ENCODE measurements around the gene ATOH8.

DNA sequence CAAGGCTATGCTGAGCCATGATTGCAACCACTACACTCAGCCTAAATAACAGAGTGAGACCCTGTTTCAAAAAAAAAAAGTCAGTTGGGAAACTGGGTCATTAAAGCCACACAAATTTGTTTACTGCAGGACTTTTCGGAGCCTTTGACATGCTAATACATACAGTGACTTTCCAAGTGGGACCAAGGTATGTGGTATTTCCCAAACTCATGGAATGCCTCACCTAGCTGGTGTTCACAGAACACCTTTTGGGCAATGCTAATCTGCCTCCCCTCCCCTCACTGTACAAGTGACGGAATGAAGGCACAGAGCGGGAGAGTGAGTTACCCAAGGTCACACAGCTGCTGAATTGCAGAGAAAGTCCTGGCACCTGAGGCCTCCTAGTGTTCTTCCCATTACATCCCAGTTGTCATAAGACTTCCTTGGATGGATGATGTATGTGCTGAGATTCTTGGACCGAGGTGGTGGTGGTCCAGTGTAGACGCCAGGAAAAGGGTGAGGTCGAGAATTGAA, 30.7 kb downstream of the ATOH8 start:
- no peak for TF ChIP-seq CTCF (IDR thresholded peaks at IDR 0.05)
- TF ChIP-seq EZH2 (IDR thresholded peaks at IDR 0.05; ENCODE audit: borderline replicate concordance, insufficient read depth, low read depth, low read length, poor library complexity, severe bottlenecking) = no peak
